ENCODE data around the gene LGALS9B. TPM values are rescaled to one million over a fixed set of nuclear protein-coding genes. Genes with fewer than 3 reads are reported as not detected.
A peak's percentile ranks its signal among the peaks of the same experiment; 100 is the strongest.
"Not testable (repeated sequence)": the region's sequence is repeated elsewhere in the genome, so short reads cannot be mapped to it uniquely, and the experiment has no call there.

The LGALS9B gene
- total RNA-seq, 1 experiment from 2014 or later: not detected

DNA sequence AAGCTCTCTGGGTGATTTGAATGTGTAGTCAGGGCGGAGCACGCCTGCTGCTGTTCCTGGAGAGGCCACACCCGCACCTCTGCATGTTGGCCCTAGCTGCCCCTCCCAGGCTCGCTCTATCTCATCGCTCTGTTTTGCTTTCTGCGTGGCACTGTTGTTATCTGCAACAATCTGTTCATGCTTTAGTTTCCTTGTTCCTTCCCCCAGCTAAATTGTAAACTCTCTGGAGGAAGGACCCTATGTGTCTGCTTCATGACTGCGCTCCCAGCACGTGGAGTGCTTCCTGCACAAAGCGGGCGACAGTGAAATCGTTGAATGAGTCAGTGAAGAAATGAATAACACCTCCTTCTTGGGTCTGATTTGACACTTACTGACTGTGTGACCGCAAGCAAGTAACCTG is 16.5 kb downstream of the LGALS9B start:
- H3K36me3 ChIP-seq (replicated peaks; ENCODE audit: control insufficient read depth, insufficient read depth, low read length); DNase-seq; H3K27me3 ChIP-seq (ENCODE audit: control insufficient read depth, insufficient read depth, low read length); H3K4me3 ChIP-seq (ENCODE audit: insufficient read depth, low read depth, low read length): not testable (repeated sequence)

DNA sequence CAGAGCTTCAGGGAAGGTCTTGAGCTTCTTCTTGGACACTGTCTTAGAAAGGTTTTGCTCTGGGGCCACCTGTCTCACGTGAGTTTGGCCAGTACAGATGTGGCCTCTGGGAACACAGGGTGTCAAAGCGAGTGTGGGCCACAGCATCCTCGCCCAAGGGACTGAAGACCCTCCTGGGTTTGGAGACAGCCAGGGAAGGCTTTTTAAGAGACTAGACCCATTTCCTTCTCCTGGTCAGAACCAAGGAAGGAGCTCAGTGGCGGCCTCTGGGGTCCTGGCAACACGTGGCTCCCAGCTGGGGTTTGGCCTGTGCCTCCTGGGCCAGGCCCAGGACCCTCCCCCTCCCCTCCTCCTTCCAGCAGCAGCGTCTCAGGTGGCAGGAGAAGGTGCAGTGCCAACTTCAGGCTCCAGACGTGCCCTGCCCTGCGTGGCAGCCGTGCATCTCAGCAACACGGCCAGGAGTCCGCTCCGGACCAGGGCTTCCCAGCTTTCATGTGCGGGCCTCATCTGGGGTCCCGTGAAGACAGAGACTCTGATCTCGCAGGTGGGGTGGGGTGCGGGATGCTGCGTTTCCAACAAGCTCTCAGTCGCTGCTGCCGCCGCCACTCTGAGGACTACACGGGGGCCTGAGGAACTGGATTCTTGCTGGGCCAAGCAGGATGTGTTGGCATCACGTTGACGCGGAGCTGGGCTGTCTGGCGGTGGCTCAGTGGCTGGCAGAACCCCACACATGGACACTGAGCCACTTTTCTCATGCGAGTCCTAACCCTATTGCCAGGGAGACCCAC is 19.6 kb downstream of the LGALS9B start:
- not testable (repeated sequence) for H3K4me3 ChIP-seq (ENCODE audit: insufficient read depth, low read depth, low read length); H3K36me3 ChIP-seq (replicated peaks; ENCODE audit: control insufficient read depth, insufficient read depth, low read length); H3K27me3 ChIP-seq (ENCODE audit: control insufficient read depth, insufficient read depth, low read length)
- DNase-seq: peak; percentile 12

DNA sequence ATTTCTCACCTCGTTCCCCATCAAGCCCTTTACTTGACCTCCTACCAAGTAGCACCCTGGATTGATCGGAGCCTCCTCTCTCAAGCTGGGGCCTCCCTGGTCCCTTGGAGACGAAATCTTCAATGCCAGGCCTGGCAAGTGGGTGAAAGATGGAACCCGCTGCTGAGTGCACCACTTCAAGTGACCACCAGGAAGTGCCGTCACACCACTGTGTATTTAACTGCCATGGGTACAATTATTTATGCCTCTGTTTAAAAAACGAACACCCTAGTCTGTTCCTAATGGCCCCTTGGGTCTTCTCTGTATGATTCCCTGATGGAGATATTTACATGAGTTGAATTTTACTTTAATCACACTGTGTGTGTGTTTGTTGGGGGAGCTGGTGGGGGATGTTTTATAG is 20.4 kb downstream of the LGALS9B start:
- not testable (repeated sequence) for H3K36me3 ChIP-seq (replicated peaks; ENCODE audit: control insufficient read depth, insufficient read depth, low read length); H3K27me3 ChIP-seq (ENCODE audit: control insufficient read depth, insufficient read depth, low read length); H3K4me3 ChIP-seq (ENCODE audit: insufficient read depth, low read depth, low read length)
- DNase-seq: peak; percentile 10

DNA sequence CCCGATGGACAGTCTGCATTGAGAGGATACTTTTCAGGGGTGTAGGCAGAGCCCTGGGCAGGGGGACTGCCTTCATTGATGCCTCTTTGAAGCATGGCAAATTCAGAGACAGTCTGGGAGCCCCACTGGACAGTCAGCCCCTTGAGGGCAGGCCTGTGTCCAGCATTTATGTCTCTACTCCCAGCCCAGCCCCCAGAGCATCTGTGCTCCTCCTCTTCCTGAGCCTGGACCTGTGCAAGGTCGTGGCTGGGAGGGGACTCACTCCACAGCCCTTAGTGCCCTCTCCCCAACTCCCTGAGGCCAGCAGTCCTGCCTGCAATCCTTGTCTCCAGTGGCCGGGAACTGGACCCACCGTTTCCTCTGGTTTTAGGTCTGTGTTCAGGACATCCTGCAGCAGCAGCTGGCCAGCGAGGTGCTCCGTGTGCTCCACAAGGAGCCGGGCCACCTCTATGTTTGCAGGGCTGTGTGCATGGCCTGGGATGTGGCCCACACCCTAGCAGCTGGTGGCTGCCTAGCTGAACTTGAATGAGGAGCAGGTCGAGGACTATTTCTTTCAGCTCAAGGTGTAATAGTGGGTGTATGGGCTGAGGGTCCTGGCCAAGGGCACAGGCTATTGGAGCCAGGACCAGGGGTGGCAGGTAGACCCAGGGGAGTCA is 22.6 kb downstream of the LGALS9B start:
- not testable (repeated sequence) for H3K4me3 ChIP-seq (ENCODE audit: insufficient read depth, low read depth, low read length); H3K27me3 ChIP-seq (ENCODE audit: control insufficient read depth, insufficient read depth, low read length); DNase-seq; H3K36me3 ChIP-seq (replicated peaks; ENCODE audit: control insufficient read depth, insufficient read depth, low read length)

GRCh38 chr17:20444173-20444572 is 23.2 kb downstream of the LGALS9B start:
- not testable (repeated sequence) for H3K4me3 ChIP-seq (ENCODE audit: insufficient read depth, low read depth, low read length); H3K36me3 ChIP-seq (replicated peaks; ENCODE audit: control insufficient read depth, insufficient read depth, low read length); H3K27me3 ChIP-seq (ENCODE audit: control insufficient read depth, insufficient read depth, low read length)
- DNase-seq: peak; percentile 11

DNA sequence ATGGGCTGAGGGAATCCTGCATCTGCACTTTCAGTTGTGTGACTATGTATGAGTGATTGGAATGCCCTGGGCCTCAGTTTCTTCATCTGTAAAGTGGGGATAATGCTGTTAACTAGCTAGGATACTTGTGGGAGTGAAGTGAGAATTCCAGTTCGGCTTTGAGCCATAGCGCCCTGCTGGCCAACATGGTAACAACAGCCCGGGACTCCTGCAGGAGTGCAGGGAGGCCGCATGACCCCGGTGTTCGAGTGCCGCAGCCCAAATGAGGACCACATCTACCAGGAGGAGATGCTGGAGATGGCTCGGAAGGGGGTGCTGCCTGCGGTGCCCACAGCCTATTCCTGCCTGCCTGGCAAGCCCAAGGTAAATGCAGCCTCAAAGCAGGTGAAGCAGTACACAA is 23.7 kb downstream of the LGALS9B start:
- not testable (repeated sequence) for H3K36me3 ChIP-seq (replicated peaks; ENCODE audit: control insufficient read depth, insufficient read depth, low read length); H3K27me3 ChIP-seq (ENCODE audit: control insufficient read depth, insufficient read depth, low read length); DNase-seq; H3K4me3 ChIP-seq (ENCODE audit: insufficient read depth, low read depth, low read length)

DNA sequence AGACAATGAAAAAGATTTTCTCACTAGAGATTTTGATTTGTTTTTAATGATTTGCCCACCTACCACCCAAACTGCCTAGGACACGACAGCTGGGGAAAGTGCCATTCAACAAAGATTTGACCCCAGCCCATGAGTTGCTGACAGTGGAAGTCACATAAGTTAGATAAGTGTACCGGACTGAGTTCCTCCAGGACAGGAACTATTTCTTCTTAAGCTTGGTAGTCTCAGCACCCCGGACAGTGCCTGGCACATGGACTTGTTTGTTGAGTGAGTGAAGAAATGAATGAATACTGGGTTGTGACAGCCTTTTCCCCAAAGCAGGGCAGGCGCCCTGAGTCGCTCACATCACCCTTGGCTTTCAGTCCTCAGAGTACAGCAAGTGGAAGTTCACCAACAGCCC is 26.7 kb downstream of the LGALS9B start:
- not testable (repeated sequence) for H3K27me3 ChIP-seq (ENCODE audit: control insufficient read depth, insufficient read depth, low read length); DNase-seq; H3K36me3 ChIP-seq (replicated peaks; ENCODE audit: control insufficient read depth, insufficient read depth, low read length); H3K4me3 ChIP-seq (ENCODE audit: insufficient read depth, low read depth, low read length)

DNA sequence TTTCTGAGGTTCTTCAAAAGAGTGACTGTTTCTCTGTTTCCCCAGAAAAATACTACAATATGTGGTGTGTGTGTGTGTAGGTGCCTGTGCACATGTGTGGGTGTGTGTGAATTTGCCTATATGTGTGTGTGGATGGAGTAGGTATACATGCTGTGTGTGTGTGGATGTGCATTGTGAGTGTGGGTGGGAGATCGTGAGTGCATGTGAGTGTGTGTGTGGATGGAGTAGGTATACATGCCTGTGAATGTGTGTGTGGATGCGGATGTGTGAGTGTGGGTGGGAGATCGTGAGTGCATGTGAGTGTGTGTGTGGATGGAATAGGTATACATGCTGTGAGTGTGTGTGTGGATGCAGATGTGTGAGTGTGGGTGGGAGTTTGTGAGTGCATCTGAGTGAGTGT is 32.2 kb downstream of the LGALS9B start:
- not testable (repeated sequence) for H3K36me3 ChIP-seq (replicated peaks; ENCODE audit: control insufficient read depth, insufficient read depth, low read length); H3K4me3 ChIP-seq (ENCODE audit: insufficient read depth, low read depth, low read length); DNase-seq; H3K27me3 ChIP-seq (ENCODE audit: control insufficient read depth, insufficient read depth, low read length)

DNA sequence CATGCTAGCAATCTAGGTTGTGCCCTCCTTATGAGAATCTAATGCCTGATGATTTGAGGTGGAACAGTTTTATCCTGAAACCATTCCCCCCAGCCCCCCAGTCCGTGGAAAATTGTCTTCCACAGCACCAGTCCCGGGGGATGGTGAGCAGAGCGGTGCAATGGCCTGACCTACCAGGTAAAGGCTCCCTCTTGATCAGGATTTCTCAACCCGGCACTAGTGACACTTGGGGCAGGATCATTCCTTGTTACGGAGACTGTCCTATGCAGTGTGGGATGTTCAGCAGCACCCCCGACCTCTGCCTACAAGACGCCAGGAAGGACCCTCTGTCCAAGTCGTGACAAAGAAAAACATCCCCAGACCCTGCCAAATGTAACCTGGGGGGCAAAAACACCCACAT is 34.0 kb downstream of the LGALS9B start:
- not testable (repeated sequence) for DNase-seq; H3K4me3 ChIP-seq (ENCODE audit: insufficient read depth, low read depth, low read length); H3K27me3 ChIP-seq (ENCODE audit: control insufficient read depth, insufficient read depth, low read length); H3K36me3 ChIP-seq (replicated peaks; ENCODE audit: control insufficient read depth, insufficient read depth, low read length)

DNA sequence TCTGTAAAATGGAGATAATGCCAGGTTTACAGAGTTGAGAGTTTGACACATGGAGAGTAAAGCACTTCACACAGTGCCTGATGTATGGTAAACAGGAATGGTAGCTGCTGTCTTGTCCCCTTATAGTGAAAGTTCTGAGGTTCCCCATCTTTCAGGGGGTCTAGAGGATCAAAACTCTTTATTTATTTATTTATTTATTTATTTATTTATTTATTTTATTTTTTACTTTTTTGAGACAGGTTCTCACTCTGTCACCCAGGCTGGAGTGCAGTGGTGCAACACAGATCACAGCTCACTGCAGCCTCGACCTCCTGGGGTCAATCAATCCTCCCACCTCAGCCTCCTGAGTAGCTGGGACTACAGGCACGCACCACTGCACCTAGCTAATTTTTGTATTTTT is 40.1 kb downstream of the LGALS9B start:
- not testable (repeated sequence) for H3K27me3 ChIP-seq (ENCODE audit: control insufficient read depth, insufficient read depth, low read length); DNase-seq; H3K36me3 ChIP-seq (replicated peaks; ENCODE audit: control insufficient read depth, insufficient read depth, low read length); H3K4me3 ChIP-seq (ENCODE audit: insufficient read depth, low read depth, low read length)

DNA sequence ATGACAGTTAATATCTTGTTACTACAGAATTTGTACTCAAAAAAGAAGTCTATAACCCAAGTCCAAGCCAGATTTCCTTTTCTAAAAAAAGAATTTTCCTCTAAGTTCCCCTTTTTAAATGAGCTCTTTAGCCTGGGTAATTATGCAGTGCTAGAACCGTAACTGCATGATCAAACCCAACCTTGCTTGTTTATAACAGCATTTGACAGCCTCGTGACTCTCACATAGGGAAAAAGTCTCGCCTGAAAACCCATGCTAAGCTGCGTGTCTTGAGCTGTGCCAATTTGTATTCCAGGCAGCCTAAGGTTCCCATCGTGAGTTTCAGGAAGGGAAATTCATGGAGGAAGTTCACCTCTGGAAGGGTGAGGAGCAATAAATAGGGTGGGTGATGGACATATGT is 44.5 kb downstream of the LGALS9B start:
- not testable (repeated sequence) for DNase-seq; H3K27me3 ChIP-seq (ENCODE audit: control insufficient read depth, insufficient read depth, low read length); H3K4me3 ChIP-seq (ENCODE audit: insufficient read depth, low read depth, low read length); H3K36me3 ChIP-seq (replicated peaks; ENCODE audit: control insufficient read depth, insufficient read depth, low read length)

DNA sequence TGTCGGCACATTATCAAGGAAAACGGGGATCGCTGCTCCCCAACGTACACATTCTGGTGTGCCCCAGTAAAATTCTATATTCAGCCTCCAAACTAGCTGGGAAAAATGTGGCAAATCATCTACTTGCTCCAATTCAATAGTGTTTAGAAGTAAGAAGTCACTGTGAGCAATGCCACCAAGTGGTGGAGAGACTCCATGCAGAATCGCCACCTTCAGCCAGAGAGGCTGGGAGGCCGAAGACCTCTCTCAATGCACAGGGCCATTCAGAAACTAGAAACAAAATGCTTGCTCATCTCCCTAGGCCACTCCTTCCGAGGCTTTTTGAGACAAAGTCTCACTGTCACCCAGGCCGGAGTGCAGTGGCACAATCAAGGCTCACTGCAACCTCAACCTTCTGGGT is 48.5 kb downstream of the LGALS9B start:
- H3K36me3 ChIP-seq (replicated peaks; ENCODE audit: control insufficient read depth, insufficient read depth, low read length); H3K4me3 ChIP-seq (ENCODE audit: insufficient read depth, low read depth, low read length); H3K27me3 ChIP-seq (ENCODE audit: control insufficient read depth, insufficient read depth, low read length); DNase-seq: not testable (repeated sequence)

- not testable (repeated sequence) for H3K4me3 ChIP-seq (ENCODE audit: insufficient read depth, low read depth, low read length); DNase-seq; H3K36me3 ChIP-seq (replicated peaks; ENCODE audit: control insufficient read depth, insufficient read depth, low read length); H3K27me3 ChIP-seq (ENCODE audit: control insufficient read depth, insufficient read depth, low read length)
Observed at GRCh38 chr17:20417492-20418080, 49.8 kb downstream of the LGALS9B start.

GRCh38 chr17:20416381-20416911 is 50.9 kb downstream of the LGALS9B start:
- not testable (repeated sequence) for H3K36me3 ChIP-seq (replicated peaks; ENCODE audit: control insufficient read depth, insufficient read depth, low read length); H3K27me3 ChIP-seq (ENCODE audit: control insufficient read depth, insufficient read depth, low read length); DNase-seq; H3K4me3 ChIP-seq (ENCODE audit: insufficient read depth, low read depth, low read length)

DNA sequence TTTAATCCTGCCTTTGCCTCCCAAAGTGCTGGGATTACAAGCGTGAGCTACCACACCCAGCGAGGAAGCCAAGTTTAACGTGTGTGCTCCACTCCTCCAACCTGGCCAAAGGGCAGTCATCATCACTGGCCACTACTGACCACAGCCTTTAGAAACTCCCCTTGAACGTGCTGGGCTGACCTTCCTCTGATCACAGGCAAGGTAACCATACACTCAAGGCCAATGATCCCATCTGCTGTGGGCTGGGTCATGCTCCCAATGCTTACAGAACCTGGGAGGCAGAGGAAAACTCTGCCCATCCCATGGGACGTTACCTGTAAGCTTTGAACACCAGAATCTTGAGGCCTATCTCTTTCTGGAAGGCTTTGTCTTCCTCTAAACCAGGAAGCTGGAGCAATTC is 51.9 kb downstream of the LGALS9B start:
- H3K4me3 ChIP-seq (ENCODE audit: insufficient read depth, low read depth, low read length); H3K27me3 ChIP-seq (ENCODE audit: control insufficient read depth, insufficient read depth, low read length); H3K36me3 ChIP-seq (replicated peaks; ENCODE audit: control insufficient read depth, insufficient read depth, low read length); DNase-seq: not testable (repeated sequence)
